Stimulated activated CD4-positive, alpha-beta T cell treated with anti-CD3 and anti-CD28 coated beads, Interleukin-4, amount 100 ng/mL, for 24 hours (primary cell): ENCODE measurements around the gene MEF2D.
A peak's percentile ranks its signal among the peaks of the same experiment; 100 is the strongest.

Experiments
- DNase-seq: peaks from one replicate; pipeline ENCODE4 v3.0.0-alpha.2; 2020

The MEF2D gene

DNA sequence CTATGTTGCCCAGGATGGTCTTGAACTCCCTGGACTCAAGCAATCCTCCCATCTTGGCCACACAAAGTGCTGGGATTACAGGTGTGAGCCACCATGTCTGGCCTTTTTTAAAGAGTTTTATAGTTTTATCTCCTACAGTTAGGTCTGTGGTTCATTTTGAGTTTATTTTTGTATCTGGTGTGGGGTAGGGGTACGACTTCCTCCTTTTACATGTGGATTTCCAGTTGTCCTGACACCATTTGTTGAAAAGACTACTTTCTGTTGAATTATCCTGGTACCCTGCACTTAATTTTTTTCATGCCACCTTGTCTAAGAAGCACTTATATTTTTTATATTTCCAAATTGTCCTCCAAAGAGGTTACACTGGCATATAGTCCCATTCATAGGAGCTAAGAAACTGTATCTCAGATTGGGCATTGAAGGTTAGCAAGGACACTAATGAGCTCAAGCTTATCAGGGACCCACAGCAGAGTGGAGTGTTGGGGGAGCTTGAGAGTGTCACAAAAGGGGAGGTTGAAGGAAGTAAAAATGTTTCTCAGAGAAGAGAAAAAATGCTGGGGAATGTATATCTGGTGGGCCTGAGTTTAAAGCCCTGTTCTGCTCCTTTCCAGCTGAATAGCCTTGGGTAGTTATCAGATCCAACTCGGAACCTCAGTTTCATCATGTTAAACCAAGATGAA lies 23.4 kb upstream of the MEF2D start:
- no peak for DNase-seq

DNA sequence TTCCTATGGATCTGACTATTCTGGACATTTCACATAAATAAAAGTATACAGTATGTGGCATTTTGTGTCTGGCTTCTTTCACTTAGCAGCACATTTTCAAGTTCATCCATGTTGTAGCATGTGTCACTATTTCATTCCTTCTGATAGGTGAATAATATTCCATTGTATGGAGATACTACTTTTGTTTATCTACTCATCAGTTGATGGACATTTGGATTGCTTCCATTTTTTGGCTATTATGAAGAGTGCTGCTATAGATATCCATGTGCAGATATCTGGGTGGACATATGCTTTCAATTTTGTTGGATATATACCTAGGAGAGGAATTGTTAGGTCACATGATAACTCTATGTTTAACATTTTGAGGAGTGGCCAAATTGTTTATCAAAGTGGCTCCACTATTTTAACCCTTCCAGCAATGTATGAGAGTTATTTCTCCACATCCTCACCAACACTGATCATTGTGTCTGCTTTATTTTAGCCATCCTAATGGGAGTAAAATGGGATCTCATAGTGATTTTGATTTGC lies 21.9 kb upstream of the MEF2D start:
- no peak for DNase-seq

DNA sequence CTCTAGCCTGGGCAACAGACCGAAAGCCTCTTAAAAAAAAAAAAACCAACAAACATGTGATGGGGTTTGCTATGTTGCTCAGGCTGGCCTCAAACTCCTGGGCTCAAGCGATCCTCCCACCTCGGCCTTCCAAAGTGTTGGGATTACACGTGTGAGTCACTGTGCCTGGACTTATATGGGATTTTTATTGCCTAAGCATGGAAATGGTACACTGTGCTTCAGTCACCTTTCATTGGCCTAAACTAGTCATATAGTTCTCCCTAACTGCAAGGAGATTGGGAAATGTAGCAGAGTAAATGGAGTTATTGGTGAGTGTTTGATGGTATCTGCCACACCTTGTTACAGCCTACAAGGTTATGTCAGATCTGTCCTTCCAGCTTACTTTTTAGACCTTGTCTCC lies 17.2 kb upstream of the MEF2D start:
- no peak for DNase-seq

DNA sequence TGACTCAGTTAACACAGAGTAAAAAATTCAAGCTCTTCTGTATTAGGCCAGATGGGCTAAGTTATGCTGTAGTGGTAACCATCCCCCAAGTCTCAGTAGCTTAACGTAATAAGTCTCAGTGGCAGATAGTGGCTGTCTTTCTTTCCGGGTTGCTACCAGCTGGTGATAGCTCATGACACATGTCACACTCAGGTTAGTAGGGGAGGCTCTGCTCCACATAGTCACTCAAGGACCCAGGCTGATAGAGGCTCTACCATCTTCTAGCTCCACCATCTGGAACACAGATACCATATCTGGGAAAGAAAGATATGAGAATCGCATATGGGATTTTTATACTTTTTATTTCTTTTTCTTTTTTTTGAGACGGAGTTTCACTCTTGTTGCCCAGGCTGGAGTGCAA lies 16.2 kb upstream of the MEF2D start:
- DNase-seq = no peak

DNA sequence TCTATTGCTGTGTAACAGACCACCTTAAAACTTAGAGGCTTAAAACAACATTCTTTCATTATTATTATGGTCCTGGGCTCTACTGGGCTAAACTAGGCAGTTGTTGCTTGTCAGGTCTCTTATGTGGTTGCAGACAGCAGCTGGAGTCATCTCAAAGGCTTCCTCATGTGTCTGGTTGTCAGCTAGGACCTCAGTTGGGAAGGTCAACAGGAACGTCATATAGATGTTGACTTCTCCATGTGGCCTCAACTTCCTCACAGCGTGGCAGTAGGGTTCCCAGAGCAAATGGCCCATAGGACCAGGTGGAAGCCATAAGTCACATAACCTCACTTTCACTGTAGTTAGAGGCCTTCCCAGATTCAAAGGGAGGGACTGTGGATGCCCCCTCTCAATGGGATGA lies 15.4 kb upstream of the MEF2D start:
- no peak for DNase-seq

DNA sequence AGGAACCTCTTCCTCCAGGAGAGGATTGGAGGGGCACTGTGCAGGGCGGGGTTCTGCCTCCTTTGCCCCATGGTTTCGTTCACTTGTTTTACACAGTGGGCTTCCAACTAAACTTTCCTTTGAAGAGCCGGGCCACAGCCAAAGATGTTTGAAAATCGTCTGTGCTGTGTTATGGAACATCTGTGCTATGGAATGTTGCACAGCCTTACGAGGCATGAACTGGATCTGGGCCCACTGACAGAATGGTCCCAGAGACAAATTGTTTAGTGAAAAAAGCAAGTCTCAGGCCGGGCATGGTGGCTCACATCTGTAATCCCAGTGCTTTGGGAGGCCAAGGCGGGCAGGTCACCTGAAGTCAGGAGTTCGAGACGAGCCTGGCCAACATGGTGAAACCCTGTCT lies 12.6 kb upstream of the MEF2D start:
- DNase-seq = no peak

DNA sequence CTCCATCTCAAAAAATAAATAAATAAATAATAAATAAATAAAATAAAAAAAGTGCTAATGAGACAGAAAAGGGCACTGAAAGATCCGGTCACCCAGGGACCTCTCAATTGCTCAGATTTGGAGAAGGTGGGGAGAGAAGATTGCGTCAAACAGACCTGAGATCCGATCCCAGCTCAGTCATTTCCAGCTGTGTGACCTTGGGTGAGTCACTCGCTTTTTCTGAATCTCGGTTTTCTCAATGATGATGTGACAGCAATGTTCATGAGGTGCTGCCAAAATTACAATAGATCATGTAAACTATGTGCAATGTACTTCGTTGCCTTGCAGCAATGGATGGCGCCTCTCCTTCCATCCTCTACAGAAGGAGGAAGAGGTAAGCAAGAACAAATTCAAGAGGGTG lies 11.1 kb upstream of the MEF2D start:
- peak; percentile 47 for DNase-seq

DNA sequence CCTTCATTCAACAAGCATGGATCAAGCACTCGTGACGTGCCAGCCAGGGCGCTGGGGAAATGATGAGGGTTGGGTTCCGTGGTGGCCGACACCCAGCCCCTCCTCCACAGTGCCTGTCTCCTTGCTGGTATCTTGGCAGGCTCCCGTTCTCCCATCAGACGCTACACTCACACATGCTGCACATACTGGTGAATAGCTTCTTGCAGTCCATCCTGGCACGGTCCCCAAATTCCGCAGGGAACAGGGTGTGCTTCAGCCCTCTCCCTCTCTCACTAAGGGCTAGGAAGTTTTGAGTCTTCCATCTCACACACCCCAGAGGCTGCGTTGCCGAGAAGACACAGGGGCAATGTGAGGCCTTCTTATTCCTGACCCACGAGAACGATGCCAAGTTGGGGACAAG lies 10.1 kb upstream of the MEF2D start:
- DNase-seq = no peak

DNA sequence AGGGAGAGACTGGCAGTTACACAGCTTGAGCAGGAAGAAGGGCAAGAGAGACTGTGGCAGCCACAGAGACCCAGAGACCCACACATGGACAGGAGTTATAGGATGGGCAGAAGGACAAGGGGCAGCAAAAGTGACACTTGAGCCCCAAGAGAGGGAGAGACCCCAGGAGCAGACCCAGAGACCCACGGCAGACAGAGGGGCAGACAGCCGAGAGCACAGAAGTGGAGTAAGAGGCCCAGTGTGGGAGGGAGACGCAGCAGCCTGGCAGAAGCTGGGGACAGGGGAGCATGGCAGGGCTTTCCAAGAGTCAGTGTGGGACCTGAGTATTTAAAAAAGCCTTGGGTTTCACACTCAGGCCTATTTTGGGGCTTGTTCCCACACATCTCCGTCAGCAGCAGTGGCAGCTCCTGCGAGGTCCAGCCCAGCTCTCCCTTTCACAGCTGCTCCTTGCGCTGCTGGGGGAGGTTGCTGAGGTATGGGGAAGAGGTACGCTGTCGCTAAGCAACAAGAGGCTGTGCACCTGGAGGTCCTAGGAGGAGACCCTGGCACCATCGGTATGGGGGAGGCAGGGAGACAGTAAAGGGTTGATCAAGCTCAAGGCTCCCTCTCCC lies 9.0 kb upstream of the MEF2D start:
- no peak for DNase-seq

DNA sequence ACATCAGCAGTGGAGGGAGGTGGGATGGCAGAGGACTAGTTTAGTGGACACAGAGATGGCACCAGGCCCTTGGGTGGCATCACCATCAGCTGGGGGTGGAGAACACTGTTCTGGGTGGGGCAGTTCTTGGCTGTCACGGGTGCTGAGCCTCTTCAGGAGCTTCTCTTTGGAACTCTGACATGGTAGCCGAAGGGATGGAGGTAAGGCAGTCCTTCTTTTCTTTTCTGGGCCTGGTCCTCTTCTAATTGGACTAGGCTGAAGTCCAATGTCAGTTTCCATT lies 8.3 kb upstream of the MEF2D start:
- no peak for DNase-seq

DNA sequence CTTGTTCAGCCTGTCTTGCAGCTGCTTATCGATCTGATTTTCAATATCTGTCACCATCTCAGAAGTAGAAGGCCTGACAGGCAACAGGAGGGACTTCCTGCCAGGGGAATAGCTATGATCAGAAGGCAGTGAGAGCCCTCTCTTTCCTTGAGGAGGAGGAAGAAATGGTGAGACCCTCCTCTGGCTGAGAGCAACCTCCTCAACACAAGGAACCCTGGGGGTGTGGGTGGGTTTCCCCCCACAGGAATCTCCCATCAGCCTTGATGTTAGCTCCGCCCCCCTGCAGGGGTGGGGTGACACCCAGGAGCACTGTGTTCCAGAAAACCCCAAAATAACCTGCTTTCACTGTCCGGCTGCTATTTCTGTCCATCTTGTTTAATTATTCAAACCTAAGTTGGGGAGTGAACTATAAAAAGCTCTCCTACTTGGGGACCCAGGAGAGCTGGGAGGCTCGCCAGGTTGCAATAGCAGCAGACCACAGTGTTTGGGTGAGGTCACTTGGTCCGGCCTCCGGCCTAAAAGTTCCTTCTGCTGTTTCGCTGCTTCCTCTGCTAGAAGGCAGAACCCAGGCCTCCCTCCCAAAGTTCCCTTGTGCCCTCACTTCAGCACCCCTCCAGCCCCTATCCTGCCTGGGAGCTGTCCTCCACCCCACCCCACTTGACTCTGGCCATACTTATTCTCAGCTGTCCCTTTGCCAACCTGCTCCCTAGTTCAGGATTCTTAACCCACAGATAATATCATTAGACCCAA lies 7.8 kb upstream of the MEF2D start:
- no peak for DNase-seq

DNA sequence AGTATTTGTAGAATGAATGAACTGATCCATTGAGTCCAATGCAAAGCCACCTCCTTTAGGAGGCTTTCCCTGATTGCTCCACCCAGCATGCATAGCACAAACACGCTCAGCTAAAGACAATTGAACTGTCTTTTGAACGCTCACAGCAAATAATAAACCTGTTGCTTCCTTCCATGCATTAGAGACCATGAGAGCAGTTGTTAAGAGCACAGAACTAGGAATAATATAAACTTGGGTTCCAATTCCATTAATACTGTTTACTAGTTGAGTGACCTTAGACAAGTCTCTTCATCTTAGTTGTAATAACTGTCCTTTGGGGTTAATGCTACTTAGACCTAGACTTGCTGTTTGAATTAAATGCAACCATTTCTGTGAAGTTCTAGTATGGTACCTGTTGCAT lies 5.9 kb upstream of the MEF2D start:
- DNase-seq = no peak

DNA sequence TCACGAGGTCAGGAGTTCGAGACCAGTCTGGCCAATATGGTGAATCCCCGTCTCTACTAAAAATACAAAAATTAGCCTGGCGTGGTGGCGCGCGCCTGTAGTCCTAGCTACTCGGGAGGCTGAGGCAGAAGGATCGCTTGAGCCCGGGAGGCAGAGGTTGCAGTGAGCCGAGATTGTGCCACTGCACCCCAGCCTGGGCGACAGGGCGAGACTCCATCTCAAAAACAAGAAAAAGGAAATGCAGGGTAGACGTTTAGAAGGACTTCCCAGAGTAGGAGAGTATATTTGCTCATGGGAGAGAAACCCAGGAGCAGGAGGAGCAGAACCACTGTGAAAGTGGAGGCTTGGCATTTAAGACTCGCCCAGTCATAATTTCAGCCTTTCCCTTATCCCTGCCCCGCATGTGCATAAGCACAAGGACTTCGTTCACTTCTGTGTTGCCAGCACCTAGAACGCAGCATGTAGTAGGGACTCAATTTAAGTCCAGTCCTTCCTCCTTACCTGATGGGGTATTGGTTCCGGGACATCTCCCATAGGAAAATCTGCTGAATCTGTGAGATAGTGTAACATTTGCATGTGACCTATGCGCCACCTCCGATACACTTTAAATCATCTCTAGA lies 5.2 kb upstream of the MEF2D start:
- DNase-seq = no peak

DNA sequence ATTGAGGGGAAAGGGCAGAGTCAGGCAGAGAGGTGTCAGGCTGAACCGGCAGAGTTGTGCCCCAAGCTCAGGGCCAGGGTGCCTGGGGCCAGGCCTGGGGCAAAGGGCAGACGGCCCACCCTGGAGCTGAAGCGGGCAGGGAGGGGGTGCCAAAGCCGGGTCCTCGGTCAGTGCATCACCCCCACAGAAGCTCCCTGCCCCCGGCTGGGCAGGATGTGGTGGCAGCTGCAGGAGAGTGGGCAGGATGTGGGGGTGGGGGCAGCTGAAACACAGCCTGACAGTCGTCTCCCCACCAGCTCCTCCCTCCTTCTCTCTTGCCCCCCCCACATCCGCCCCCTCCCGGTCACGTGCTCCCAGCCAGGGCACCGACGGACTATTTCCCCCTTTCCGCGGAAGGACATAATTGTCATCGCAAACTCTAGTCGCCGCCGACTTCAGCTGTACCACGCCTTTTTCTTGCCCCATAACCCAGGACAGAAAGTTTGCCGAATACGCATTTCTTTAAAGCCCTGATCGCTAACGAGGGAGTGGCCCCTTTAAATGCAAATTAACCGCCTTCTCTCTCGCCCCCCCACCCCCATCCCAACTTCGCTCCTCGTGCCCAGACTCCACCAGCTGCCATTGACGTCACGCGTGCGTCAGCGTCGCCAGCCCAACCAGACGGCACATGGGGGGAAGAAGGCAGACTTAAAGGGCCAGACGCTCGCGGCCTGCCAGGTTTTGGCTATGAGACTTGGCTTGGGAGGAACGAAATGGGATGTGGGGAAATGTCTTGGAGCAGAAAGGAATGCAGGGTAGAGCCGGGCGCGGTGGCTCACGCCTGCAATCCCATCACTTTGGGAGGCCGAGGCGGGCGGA lies 4.5 kb upstream of the MEF2D start:
- DNase-seq = peak; percentile 97

DNA sequence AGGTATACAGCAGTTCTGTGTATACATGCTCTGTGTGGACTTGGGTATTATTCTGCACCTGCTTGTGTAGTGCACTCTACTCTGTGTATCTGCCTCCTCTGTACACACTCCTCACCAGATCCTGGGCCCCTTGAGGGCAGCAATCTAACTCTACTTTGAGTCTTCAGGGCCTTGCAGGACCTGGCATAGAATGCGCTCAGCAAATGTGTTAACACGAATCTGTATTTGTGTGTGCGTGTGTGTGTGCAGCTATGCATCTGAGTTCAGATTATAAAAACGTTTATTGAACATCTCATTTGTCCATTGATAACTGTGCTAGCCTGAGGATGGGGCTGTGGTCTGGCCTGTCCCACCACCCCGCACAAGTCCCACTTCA lies 3.9 kb upstream of the MEF2D start:
- no peak for DNase-seq

DNA sequence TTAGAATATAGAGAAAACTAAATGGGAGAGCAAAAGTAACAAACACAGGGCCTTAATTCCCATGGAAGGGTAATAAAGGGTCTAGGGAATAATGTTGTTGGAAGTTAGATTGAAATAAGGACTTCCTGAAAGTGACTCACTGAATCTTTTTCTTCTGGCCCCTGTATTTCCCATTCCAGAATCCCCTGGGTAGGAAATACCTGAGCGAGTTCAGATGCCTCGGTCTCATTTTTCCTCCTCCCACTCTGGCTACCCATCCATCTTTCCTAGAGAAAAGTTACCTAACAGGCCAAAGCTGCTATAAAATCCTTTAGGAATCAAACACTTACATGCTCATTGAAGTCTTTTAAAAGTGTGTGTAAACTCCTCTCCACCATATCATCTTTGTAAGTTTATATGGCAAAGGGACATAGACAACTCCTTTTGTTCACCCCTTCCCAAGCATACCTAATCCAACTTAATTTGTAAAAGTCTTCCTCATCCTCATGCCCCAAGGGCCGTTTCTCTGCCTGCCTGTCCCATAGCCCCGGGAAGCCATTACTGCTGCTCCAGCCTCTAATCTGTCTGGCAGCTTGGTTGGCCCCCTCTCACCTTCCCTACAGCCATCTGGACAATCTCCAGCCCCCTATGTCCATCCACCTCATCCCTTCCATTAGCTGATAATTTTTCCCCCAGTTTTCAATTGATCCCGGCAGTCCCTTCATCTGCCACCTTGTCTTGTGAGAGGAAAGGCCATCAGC lies 3.3 kb upstream of the MEF2D start:
- DNase-seq = no peak

DNA sequence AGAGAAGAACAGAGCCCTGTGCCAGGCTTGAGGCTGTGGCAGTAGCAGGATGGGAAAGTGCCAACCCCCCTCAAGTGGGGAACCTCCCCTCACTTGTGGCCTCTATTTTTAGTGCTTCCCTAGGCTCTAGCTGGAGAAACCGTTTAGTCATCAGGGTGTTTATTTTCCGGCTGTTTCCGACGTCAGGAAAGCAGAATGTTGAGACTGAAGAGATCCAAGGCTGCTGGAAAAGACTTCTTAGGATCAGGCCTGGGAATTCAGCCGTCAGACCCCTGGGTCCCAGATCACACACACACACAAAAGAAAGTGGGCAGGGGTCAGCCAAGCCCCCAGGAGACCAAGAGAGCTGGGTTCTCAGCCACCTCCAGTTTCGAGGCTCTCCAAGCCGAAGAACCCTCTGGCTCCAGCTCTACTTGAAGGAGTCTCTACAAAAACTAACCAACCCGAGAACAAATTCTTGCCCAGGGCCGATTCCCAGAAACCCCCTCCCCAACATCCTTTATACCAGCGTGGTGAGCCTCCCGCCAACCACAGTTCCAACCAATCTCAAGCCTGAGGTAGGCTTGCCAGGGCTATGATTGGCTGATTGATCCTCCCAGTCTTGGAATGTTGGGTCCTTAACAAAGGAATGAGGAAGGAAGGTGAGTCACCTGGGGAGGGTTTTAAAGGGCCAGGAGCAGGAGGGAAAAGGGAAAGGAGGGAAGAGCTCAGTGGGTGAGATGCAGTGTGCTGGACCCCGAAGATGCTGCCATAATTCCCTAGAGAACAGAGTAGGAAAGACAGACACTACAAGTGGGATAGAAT lies 2.5 kb upstream of the MEF2D start:
- DNase-seq = no peak

DNA sequence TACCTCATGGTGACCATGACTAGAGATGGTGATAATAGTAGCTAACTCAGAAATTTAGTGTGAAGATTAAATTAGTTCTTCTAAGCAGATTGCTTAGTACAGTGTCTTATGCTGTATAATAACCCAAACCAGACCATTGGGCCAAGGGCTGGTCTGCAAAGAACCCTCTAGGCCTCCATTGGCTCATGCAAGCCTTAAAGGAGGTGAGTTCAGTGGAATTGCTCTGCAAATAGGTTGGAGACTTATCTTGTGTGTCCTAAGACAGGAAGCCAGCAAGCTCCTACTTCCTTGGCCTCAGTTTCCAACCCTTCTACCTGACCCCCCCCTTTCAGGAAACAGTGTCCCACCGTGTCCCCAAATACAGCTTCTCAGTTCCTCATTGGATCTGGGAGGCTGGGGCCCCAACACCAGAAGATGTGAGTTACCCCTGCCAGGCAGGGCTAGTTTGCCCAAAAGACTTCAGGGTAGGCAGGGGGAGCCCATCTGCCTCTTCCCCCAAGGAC lies 1.9 kb upstream of the MEF2D start:
- no peak for DNase-seq

DNA sequence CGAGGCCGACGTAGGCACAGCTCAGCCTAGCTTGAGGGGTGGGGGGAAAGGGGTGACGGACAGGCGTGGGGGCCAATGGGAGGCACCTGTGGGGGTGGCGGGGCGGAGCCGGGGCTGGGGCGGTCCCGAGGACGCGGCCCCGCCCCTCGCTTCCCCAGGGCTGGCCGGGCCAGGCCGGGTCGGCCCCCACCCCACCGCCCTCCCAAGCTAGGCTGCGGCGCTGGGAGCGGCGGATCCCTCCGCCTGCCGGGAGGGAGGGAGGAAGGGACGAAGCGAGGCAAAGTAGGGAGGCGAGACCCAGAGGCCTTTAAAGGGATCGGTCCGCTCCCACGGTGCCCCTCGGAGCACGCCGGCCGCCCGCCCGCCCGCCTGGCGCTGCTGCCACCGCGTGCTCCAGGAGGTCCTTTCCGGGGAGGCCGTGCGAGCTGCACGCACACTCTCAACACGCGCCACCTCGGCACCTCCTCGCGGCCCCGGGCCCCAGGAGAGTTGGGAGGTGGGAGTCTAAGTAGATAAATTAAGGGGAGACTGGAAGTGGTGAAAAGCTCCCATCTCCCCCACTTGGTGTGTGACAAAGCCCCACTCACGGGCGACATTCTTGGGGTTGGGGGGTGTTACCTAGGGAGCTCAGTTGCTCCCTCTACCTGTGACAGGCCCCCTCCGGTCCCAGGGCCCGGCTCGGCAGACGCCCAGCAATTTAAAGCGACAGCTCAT lies 375 bp upstream of the MEF2D start:
- peak; percentile 92 for DNase-seq

DNA sequence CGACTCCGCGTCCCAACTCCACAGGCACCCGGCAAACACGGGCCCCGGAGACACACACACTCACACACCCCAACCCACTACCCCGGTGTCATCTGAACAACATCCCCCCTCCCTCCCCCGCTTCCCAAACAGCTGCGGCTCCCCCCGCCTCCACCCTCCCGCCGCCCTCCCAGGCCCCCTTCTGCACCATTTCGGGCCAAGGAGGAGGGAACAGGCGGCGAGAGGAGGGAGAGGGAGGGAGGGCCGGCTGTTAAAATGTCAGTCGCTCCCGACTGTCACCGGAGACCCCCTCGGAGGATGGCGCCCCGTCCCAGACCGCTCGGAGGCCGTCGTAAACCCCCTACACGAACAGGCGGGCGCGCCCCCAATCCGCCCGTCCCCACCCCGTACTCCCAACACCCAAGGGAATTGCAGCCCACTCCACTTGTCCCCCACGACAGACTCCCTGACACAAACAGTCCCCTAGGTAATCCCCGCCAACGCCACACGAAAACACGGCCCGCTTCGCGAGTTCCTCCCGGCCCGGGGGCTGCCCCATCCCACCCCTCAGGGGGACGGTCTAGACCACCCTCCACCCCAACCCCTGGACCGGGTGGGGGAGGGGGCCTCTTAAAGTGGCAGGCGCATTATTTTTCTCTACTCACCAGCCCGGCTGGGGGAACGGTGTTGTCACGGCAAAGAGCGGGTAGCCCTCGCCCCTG lies 583 bp downstream of the MEF2D start:
- DNase-seq = peak; percentile 53
